Stimulated activated memory B cell treated with anti-CD40 and anti-IgM and Interleukin-4, amounts not matched to agents 10 μg/mL and 1 μg/mL and 100 μg/mL, for 72 hours (primary cell): ENCODE measurements around the gene C1GALT1C1.
"Not testable (repeated sequence)": the region's sequence is repeated elsewhere in the genome, so short reads cannot be mapped to it uniquely, and the experiment has no call there.

Source experiments
- ATAC-seq: fragments of 150-1000 bp; cut with Tn5 transposase; 2 replicates; pipeline ENCODE4 v1.10.0; 2021
- H3K27ac Mint-ChIP-seq: one replicate; pipeline ENCODE4 v1.8.0; 2022; ENCODE audit warnings: mild to moderate bottlenecking, mixed read lengths
- H3K27me3 Mint-ChIP-seq: one replicate; pipeline ENCODE4 v1.8.0; 2022; ENCODE audit warnings: mixed read lengths
- H3K36me3 Mint-ChIP-seq: one replicate; pipeline ENCODE4 v1.8.0; 2022; ENCODE audit warnings: mixed read lengths
- H3K4me1 Mint-ChIP-seq: one replicate; pipeline ENCODE4 v1.8.0; 2022; ENCODE audit warnings: mixed read lengths
- H3K4me3 Mint-ChIP-seq: one replicate; pipeline ENCODE4 v1.8.0; 2022; ENCODE audit warnings: mild to moderate bottlenecking, moderate library complexity, mixed read lengths
- H3K9me3 Mint-ChIP-seq: one replicate; pipeline ENCODE4 v1.8.0; 2022; ENCODE audit warnings: mixed read lengths

Gene C1GALT1C1

DNA sequence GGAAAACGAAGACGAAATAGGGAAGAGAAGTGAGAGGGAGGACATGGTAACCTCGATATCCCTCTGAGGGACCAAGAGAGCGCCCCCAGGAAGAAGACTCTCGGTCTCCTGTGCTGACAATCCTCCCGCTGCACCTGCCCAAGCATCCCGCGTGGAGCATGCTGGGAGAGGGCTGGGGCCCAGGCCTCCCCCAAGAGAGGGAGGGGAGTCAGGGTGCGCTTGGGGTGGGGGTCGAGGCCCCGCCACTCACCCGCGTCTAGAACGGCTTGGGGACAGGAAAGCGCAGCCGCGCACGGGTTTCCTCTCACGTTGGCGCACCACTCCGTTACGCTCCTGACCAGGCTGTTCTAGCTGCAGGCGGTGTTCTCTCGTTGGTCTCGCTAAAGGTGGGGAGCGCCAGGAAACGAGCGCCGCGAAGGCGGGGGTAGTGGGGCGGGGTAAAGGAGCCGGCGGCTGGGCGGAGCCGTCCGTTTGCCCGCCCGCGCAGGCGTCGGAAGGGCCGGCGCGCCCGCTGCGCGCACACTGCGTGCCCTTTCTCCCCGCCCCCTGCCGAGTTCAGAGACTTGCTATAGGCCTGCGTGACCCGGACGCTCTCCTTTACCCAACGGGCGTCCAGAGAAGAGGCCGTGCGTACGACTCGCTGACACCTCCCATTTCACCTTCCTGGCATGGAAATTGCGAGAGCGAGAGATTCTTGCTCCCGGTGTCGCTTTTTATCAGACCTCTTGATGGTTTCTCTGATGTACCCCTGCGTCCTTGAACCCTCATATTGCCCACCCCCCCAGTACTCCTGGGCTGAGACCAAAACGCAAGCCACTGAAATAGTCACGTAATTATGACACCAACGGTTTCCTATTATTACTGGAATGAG is at the start of gene C1GALT1C1:
TSS of gene C1GALT1C1 (minus strand) at position 388 of the 871 bp plus-strand sequence. CDS start 2,888 bp downstream, outside the sequence.
- Mint-ChIP-seq H3K4me3 (peak within 1 kb of the TSS; percentile 97), H3K9me3 (no peaks in the 10 kb centered on the region), H3K36me3 (no peaks in the 10 kb centered on the region), H3K4me1 (peaks cover 5% of the 10 kb centered on the region), H3K27ac (peak within 1 kb of the TSS; percentile 98), H3K27me3 (no peaks in the 10 kb centered on the region)
- ATAC-seq: peak; percentile 98

- ATAC-seq: no peak
- peaks cover 6% of the 10 kb centered on the region for H3K36me3 Mint-ChIP-seq
- H3K9me3 Mint-ChIP-seq: peaks cover 10% of the 10 kb centered on the region
- H3K27me3 Mint-ChIP-seq: no peaks in the 10 kb centered on the region
- peaks cover 2% of the 10 kb centered on the region for H3K4me1 Mint-ChIP-seq
- no peak overlapping the region for H3K27ac Mint-ChIP-seq
- H3K4me3 Mint-ChIP-seq: no peak overlapping the region
These were observed 47.3 kb upstream of the C1GALT1C1 start for GRCh38 chrX:120677004-120677652.

- no peak for ATAC-seq
- peaks cover 6% of the 10 kb centered on the region for H3K4me1 Mint-ChIP-seq
- peaks cover 6% of the 10 kb centered on the region for H3K36me3 Mint-ChIP-seq
- H3K4me3 Mint-ChIP-seq: no peak overlapping the region
- H3K9me3 Mint-ChIP-seq: peaks cover 8% of the 10 kb centered on the region
- peak overlapping the region; percentile 42 for H3K27ac Mint-ChIP-seq
- no peaks in the 10 kb centered on the region for H3K27me3 Mint-ChIP-seq
These were observed 43.1 kb upstream of the C1GALT1C1 start for GRCh38 chrX:120672841-120673530.

GRCh38 chrX:120672389-120672788 is 42.5 kb upstream of the C1GALT1C1 start:
- H3K9me3 Mint-ChIP-seq: peaks cover 7% of the 10 kb centered on the region
- no peak for ATAC-seq
- H3K27ac Mint-ChIP-seq: no peak overlapping the region
- H3K4me3 Mint-ChIP-seq: no peak overlapping the region
- H3K27me3 Mint-ChIP-seq: no peaks in the 10 kb centered on the region
- peaks cover 6% of the 10 kb centered on the region for H3K4me1 Mint-ChIP-seq
- H3K36me3 Mint-ChIP-seq: peaks cover 6% of the 10 kb centered on the region

DNA sequence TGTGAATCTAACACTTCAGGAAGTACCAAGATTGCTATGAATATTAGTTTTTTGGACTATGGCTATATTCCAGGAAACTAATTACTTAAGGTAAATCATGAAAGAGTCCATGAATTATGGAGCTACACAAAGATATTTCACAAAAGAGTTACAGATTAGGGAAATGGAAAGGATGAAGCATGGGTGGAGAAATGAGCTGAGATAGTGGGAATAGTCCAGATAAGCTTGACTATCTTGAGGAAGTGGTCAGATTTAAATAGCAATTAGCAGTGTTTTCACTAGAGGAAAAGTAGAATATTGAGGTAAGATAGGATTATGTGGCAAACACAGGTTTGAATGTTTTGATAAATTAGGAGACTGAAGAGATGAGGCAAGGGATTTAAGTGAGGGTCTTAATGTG is 42.1 kb upstream of the C1GALT1C1 start:
- Mint-ChIP-seq H3K36me3 (peaks cover 5% of the 10 kb centered on the region), H3K9me3 (peaks cover 6% of the 10 kb centered on the region), H3K4me3 (no peak overlapping the region), H3K27ac (no peak overlapping the region), H3K27me3 (no peaks in the 10 kb centered on the region), H3K4me1 (peaks cover 6% of the 10 kb centered on the region)
- no peak for ATAC-seq

GRCh38 chrX:120668357-120668756 is 38.5 kb upstream of the C1GALT1C1 start:
- Mint-ChIP-seq H3K27me3 (no peaks in the 10 kb centered on the region), H3K36me3 (no peaks in the 10 kb centered on the region), H3K4me3 (no peak overlapping the region), H3K9me3 (no peaks in the 10 kb centered on the region), H3K4me1 (peaks cover 14% of the 10 kb centered on the region), H3K27ac (no peak overlapping the region)
- ATAC-seq: no peak

- H3K27me3 Mint-ChIP-seq, ATAC-seq, H3K4me3 Mint-ChIP-seq, H3K4me1 Mint-ChIP-seq, H3K9me3 Mint-ChIP-seq, H3K36me3 Mint-ChIP-seq: not testable (repeated sequence)
- peak overlapping the region; percentile 67 for H3K27ac Mint-ChIP-seq
These were observed 34.7 kb upstream of the C1GALT1C1 start for GRCh38 chrX:120664535-120664934.

DNA sequence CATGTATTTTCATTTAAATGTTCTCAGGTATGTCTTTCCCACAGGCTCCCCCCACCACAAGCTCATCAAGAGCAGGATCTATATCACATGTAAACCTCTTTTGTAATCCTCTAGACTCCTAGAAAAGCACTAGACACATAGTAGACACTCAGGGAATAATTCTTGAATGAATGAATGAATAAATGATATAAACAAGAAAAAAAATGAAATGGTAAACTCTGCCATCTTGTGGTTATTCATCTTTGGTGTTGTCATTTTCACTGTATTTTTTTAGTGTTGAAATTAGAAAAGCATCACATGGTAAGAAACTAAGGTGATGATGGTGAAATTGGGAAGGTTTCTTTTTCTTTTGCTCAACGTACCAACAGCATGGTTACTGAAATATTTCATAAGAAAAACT is 34.2 kb upstream of the C1GALT1C1 start:
- no peak for ATAC-seq
- H3K27ac Mint-ChIP-seq: peak overlapping the region; percentile 67

GRCh38 chrX:120662662-120663061 is 32.8 kb upstream of the C1GALT1C1 start:
- no peak overlapping the region for H3K4me3 Mint-ChIP-seq
- peaks cover 8% of the 10 kb centered on the region for H3K4me1 Mint-ChIP-seq
- no peaks in the 10 kb centered on the region for H3K36me3 Mint-ChIP-seq
- no peaks in the 10 kb centered on the region for H3K27me3 Mint-ChIP-seq
- H3K27ac Mint-ChIP-seq: no peak overlapping the region
- no peak for ATAC-seq
- no peaks in the 10 kb centered on the region for H3K9me3 Mint-ChIP-seq

More for the DNA sequence above, 34.2 kb upstream of the C1GALT1C1 start:
- no peaks in the 10 kb centered on the region for H3K27me3 Mint-ChIP-seq
- H3K4me3 Mint-ChIP-seq: no peak overlapping the region
- no peaks in the 10 kb centered on the region for H3K36me3 Mint-ChIP-seq
- peaks cover 8% of the 10 kb centered on the region for H3K4me1 Mint-ChIP-seq
- no peaks in the 10 kb centered on the region for H3K9me3 Mint-ChIP-seq

DNA sequence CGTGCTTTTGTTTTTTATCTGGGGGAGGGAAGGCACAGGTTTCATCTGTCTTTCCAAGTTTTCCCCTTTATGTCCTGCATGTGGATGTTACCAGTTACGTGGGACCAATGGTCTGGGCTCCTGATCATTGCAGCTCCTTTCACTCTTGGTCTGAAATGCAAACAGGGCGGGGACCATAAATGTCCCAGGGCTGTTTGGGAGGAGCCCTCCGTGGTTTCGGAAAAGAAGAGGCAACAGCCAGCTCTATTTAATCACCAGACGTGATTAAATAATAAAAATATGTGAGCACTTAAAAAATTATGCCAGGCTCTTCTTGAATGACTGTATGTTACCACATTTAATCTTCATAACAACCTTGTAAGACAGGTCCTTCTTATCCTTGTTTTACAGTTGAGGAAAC is 30.8 kb upstream of the C1GALT1C1 start:
- Mint-ChIP-seq H3K9me3 (no peaks in the 10 kb centered on the region), H3K4me1 (peaks cover 8% of the 10 kb centered on the region), H3K27me3 (no peaks in the 10 kb centered on the region), H3K4me3 (no peak overlapping the region), H3K36me3 (no peaks in the 10 kb centered on the region), H3K27ac (no peak overlapping the region)
- ATAC-seq: no peak

- Mint-ChIP-seq H3K4me1 (no peaks in the 10 kb centered on the region), H3K4me3 (no peak overlapping the region), H3K27me3 (no peaks in the 10 kb centered on the region), H3K36me3 (no peaks in the 10 kb centered on the region), H3K9me3 (no peaks in the 10 kb centered on the region), H3K27ac (no peak overlapping the region)
- ATAC-seq: no peak
These were observed 23.1 kb upstream of the C1GALT1C1 start for GRCh38 chrX:120653000-120653399.

DNA sequence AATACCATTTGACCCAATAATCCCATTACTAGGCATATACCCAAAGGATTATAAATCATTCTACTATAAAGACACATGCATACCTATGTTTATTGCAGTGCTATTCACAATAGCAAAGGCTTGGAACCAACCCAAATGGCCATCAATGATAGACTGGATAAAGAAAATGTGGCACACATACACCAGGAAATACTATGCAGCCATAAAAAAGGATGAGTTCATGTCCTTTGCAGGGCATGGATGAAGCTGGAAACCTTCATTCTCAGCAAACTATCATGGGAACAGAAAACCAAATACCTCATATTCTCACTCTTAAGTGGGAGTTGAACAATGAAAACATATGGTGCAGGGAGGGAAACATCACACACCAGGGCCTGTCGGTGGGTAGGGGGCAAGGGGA is 22.4 kb upstream of the C1GALT1C1 start:
- not testable (repeated sequence) for H3K27me3 Mint-ChIP-seq, H3K9me3 Mint-ChIP-seq, H3K27ac Mint-ChIP-seq, H3K36me3 Mint-ChIP-seq, ATAC-seq, H3K4me3 Mint-ChIP-seq, H3K4me1 Mint-ChIP-seq

GRCh38 chrX:120647127-120647526 is 17.3 kb upstream of the C1GALT1C1 start:
- ATAC-seq: no peak
- H3K9me3 Mint-ChIP-seq: no peaks in the 10 kb centered on the region
- no peak overlapping the region for H3K27ac Mint-ChIP-seq
- no peaks in the 10 kb centered on the region for H3K27me3 Mint-ChIP-seq
- no peaks in the 10 kb centered on the region for H3K36me3 Mint-ChIP-seq
- H3K4me1 Mint-ChIP-seq: peaks cover 5% of the 10 kb centered on the region
- no peak overlapping the region for H3K4me3 Mint-ChIP-seq

- no peak overlapping the region for H3K27ac Mint-ChIP-seq
These were observed 13.0 kb upstream of the C1GALT1C1 start for GRCh38 chrX:120642871-120643270.

GRCh38 chrX:120638619-120639018 is 8.8 kb upstream of the C1GALT1C1 start:
- no peak overlapping the region for H3K27ac Mint-ChIP-seq
- no peaks in the 10 kb centered on the region for H3K27me3 Mint-ChIP-seq
- no peaks in the 10 kb centered on the region for H3K9me3 Mint-ChIP-seq
- peaks cover 12% of the 10 kb centered on the region for H3K4me1 Mint-ChIP-seq
- no peak for ATAC-seq
- no peak overlapping the region for H3K4me3 Mint-ChIP-seq
- H3K36me3 Mint-ChIP-seq: no peaks in the 10 kb centered on the region

More at GRCh38 chrX:120642871-120643270, 13.0 kb upstream of the C1GALT1C1 start:
- Mint-ChIP-seq H3K4me3 (no peak overlapping the region), H3K36me3 (no peaks in the 10 kb centered on the region), H3K9me3 (no peaks in the 10 kb centered on the region), H3K4me1 (peaks cover 5% of the 10 kb centered on the region), H3K27me3 (no peaks in the 10 kb centered on the region)
- ATAC-seq: no peak
